SIG-M5 (cell line): Measurements from ENCODE around the gene CPNE2.

Experiments used
- DNase-seq: peaks from one replicate; lab custom pipeline; 2025; lab: John Stamatoyannopoulos, UW

The CPNE2 gene

DNA sequence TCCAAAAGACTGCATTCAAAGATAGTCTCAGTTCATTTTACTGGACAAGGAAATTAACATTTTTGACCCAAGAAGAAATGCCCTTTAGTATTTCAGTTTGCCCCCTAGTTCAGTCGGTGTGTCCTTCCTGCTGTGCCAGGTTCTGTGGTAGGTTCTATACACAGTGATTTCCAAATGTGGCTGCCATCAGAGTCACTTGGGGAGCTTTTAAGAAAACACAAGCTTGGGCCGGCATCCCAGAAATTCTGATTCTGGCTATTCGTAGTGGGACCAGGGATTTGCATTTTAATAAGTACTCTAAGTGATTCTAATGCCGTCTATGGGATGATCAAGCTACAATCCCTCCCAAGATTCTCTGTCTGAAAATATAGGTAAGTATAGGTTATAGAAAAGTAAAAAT, 103.9 kb downstream of the CPNE2 start:
- DNase-seq: no peak

GRCh38 chr16:57196753-57197152, 104.4 kb downstream of the CPNE2 start:
- DNase-seq: no peak
